Thymus (tissue), 11 donors: Measurements from ENCODE around the gene ACSBG1. TPM values are rescaled to one million over a fixed set of nuclear protein-coding genes. Genes with fewer than 3 reads are reported as not detected.

Source experiments
- DNase-seq, 9 donors: peaks; one replicate each; pipeline ENCODE4 v3.0.0-alpha.2; 2013; ENCODE audit warnings: low spot score in 9 of 9, low read depth in 6 of 9, missing footprints in 1 of 9
- H3K27ac ChIP-seq, 2 donors: one replicate each; pipeline ENCODE4 v1.5.1; 2013; ENCODE audit warnings: control low read depth in 1 of 2, low read depth in 1 of 2, low read length in 1 of 2, mild to moderate bottlenecking in 1 of 2, moderate library complexity in 1 of 2
- H3K27me3 ChIP-seq, 2 donors: one replicate each; pipeline ENCODE4 v1.5.1; 2013; ENCODE audit warnings: low read length in 1 of 2; ENCODE audit not compliant: control insufficient read depth in 2 of 2, insufficient read depth in 1 of 2
- H3K36me3 ChIP-seq, 2 donors: one replicate each; pipeline ENCODE4 v1.5.1; 2013; ENCODE audit warnings: low read length in 1 of 2, mild to moderate bottlenecking in 1 of 2, moderate library complexity in 1 of 2; ENCODE audit not compliant: control insufficient read depth in 2 of 2, insufficient read depth in 2 of 2
- H3K4me1 ChIP-seq, 2 donors: one replicate each; pipeline ENCODE4 v1.5.1; 2013; ENCODE audit warnings: low read length in 2 of 2; ENCODE audit not compliant: control insufficient read depth in 2 of 2, insufficient read depth in 2 of 2
- H3K4me3 ChIP-seq, 2 donors: one replicate each; pipeline ENCODE4 v1.5.1; 2013; ENCODE audit warnings: low read length in 2 of 2, control low read depth in 1 of 2, mild to moderate bottlenecking in 1 of 2
- H3K9me3 ChIP-seq, 2 donors: one replicate each; pipeline ENCODE4 v1.5.1; 2013; ENCODE audit warnings: low read length in 1 of 2, mild to moderate bottlenecking in 1 of 2; ENCODE audit not compliant: control insufficient read depth in 2 of 2, insufficient read depth in 1 of 2
- WGBS: extraction: QIAGEN DNeasy Blood & Tissue Kit; methylation state at CpG from one replicate; pipeline ENCODE4 v1.1.7; 2013; 5-methylcytosine and 5-hydroxymethylcytosine counted together
- polyA plus RNA-seq: library from polyadenylated mRNA; stranded (reverse); fragments of 200-250 nt; gene quantifications from one replicate; pipeline ENCODE4 v1.2.3, GENCODE V29; 2013
- total RNA-seq: library from RNA; stranded (reverse); fragments of 120-200 nt; gene quantifications from one replicate; pipeline ENCODE4 v1.2.4, GENCODE V29; 2013
- donor health status: healthy.

The ACSBG1 gene
- total and polyA plus RNA-seq, 2 donors: 1.1 to 7.9 TPM

- WGBS: 79% methylated on average over 9 of the region's 9 CpGs
- Histone ChIP-seq H3K4me3 (no peak overlapping the region), H3K27me3 (no peaks in the 10 kb centered on the region), H3K9me3 (no peaks in the 10 kb centered on the region), H3K27ac (no peak overlapping the region), H3K4me1 (peaks cover 0 to 6% of the 10 kb centered on the region in 2 donors), H3K36me3 (no peaks in the 10 kb centered on the region)
- no peak for DNase-seq
Measured at GRCh38 chr15:78209646-78210348, 24.6 kb downstream of the ACSBG1 start.

DNA sequence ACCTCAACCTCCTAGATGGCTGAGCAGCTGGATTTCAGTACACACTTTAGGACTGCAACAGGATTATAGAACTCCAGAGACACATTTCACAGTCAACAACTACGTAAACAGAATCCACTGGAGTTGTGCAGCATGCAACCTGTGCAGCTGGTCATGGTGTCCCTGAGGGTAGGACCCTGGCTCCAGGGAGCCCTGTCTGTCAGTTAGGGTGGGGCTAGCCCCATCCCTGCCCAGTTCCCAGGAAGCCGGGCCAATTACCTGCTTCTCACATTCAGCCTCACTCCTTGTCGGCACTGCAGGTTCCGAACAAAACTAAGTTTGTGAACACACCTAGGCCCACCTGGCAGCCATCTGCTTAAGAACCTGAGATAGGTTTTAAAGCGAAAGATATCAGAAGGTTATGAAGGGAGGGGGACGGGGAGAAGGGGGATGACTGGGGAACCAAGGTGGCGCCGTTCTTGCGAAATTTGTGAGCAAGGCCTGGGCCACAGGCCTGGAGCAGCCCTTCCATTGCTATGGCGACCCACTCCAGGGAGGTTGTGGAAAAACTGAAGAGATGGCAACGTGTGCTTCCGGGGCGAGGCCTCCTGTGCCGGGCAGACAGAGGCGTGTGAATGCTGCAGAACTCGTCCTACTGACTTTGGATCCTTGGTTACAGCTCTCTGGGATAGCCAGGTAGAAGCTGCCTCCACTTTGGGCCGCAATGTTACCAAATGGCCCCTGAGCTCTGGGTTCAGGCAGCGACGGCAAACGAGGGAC is 25.3 kb downstream of the ACSBG1 start:
- 92% methylated on average over 20 of the region's 20 CpGs for WGBS
- DNase-seq: no peak
- no peak overlapping the region for H3K27ac ChIP-seq
- no peaks in the 10 kb centered on the region for H3K27me3 ChIP-seq
- no peak overlapping the region for H3K4me3 ChIP-seq
- H3K9me3 ChIP-seq: no peaks in the 10 kb centered on the region
- no peaks in the 10 kb centered on the region for H3K36me3 ChIP-seq
- peaks cover 0 to 6% of the 10 kb centered on the region in 2 donors for H3K4me1 ChIP-seq

- Histone ChIP-seq H3K4me1 (peaks cover 0 to 6% of the 10 kb centered on the region in 2 donors), H3K9me3 (no peaks in the 10 kb centered on the region), H3K4me3 (no peak overlapping the region), H3K27me3 (no peaks in the 10 kb centered on the region), H3K36me3 (no peaks in the 10 kb centered on the region), H3K27ac (no peak overlapping the region)
- DNase-seq: no peak
- WGBS: 93% methylated on average over 8 of the region's 8 CpGs
Measured at GRCh38 chr15:78208341-78208844, 26.0 kb downstream of the ACSBG1 start.

GRCh38 chr15:78207641-78208340 is 26.6 kb downstream of the ACSBG1 start:
- no peak for DNase-seq
- Histone ChIP-seq H3K27me3 (no peaks in the 10 kb centered on the region), H3K36me3 (no peaks in the 10 kb centered on the region), H3K27ac (no peak overlapping the region), H3K4me3 (no peak overlapping the region), H3K4me1 (peaks cover 0 to 6% of the 10 kb centered on the region in 2 donors), H3K9me3 (no peaks in the 10 kb centered on the region)
- WGBS: 94% methylated on average over 8 of the region's 8 CpGs

GRCh38 chr15:78207110-78207458 is 27.3 kb downstream of the ACSBG1 start:
- H3K27me3 ChIP-seq: no peaks in the 10 kb centered on the region
- 98% methylated on average over 5 of the region's 5 CpGs for WGBS
- no peak for DNase-seq
- no peaks in the 10 kb centered on the region for H3K36me3 ChIP-seq
- no peaks in the 10 kb centered on the region for H3K9me3 ChIP-seq
- no peak overlapping the region for H3K27ac ChIP-seq
- H3K4me1 ChIP-seq: peaks cover 0 to 6% of the 10 kb centered on the region in 2 donors
- H3K4me3 ChIP-seq: no peak overlapping the region

- Histone ChIP-seq H3K9me3 (no peaks in the 10 kb centered on the region), H3K27ac (no peak overlapping the region), H3K36me3 (no peaks in the 10 kb centered on the region), H3K27me3 (no peaks in the 10 kb centered on the region), H3K4me1 (peaks cover 0 to 6% of the 10 kb centered on the region in 2 donors), H3K4me3 (no peak overlapping the region)
- WGBS: 95% methylated on average over 12 of the region's 12 CpGs
- DNase-seq: no peak
Measured at GRCh38 chr15:78206326-78207109, 27.8 kb downstream of the ACSBG1 start.

DNA sequence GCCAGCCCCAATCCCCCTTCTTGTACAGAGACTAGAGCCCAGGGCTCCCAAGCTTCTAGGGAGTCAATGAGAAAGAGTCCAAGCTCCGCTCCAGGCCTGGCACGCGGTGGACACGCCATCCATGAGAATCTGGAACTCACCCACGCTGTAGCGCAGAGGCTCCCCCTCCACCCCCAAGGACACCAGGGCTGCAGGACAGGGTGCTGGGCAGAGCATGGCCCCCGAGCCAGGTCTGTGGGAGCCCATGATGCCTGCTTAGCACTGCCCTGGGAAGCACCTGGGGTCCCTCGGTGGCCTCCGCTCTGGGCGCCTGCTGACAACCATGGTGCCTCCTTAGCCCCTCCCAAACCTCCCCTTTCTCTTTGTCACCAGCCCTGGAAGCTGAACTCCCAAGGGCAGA is 28.5 kb downstream of the ACSBG1 start:
- 96% methylated on average over 10 of the region's 10 CpGs for WGBS

GRCh38 chr15:78205337-78205736 is 29.0 kb downstream of the ACSBG1 start:
- WGBS: 93% methylated on average over 1 of the region's 1 CpG
- Histone ChIP-seq H3K4me1 (peaks cover 0 to under 1% of the 10 kb centered on the region in 2 donors), H3K27me3 (no peaks in the 10 kb centered on the region), H3K36me3 (no peaks in the 10 kb centered on the region), H3K27ac (no peak overlapping the region), H3K4me3 (no peak overlapping the region), H3K9me3 (no peaks in the 10 kb centered on the region)
- DNase-seq: no peak

More for the DNA sequence above, 28.5 kb downstream of the ACSBG1 start:
- Histone ChIP-seq H3K36me3 (no peaks in the 10 kb centered on the region), H3K4me1 (peaks cover 0 to 6% of the 10 kb centered on the region in 2 donors), H3K9me3 (no peaks in the 10 kb centered on the region), H3K27ac (no peak overlapping the region), H3K27me3 (no peaks in the 10 kb centered on the region), H3K4me3 (no peak overlapping the region)
- no peak for DNase-seq
